Nucleus accumbens (tissue), 56 donors: ENCODE measurements around the gene PLEK.

Source experiments
- DNase-seq, 56 donors: peaks; one replicate each; lab custom pipeline; 2025; lab: John Stamatoyannopoulos, UW

The PLEK gene

GRCh38 chr2:68412127-68412819 lies 47.2 kb downstream of the PLEK start:
- DNase-seq: no peak

GRCh38 chr2:68413466-68413865 lies 48.4 kb downstream of the PLEK start:
- DNase-seq: no peak

GRCh38 chr2:68414452-68414851 lies 49.4 kb downstream of the PLEK start:
- no peak for DNase-seq

GRCh38 chr2:68414876-68415275 lies 49.8 kb downstream of the PLEK start:
- no peak for DNase-seq

- DNase-seq: no peak
Observed at GRCh38 chr2:68415521-68415920, 50.4 kb downstream of the PLEK start.

- DNase-seq: no peak
Observed at GRCh38 chr2:68416081-68416675, 51.1 kb downstream of the PLEK start.

DNA sequence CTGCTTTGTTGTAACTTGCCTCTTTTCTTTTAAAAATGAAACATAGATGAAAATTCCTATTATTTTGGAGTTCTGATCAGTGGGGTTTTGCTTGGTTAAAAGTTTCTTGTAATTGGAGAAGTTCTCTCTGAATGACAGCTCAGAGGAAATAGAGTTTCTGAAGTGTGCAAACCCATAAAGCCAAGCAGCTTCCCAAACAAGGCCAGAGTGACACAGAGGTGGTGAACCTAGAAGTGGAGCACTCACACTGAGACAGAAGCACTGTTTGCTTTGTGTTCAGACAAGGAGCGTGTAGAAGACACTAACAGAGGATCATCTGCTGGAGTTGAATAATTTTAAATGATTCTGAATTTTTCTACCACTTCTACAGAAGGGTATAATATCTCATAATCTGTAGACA lies 52.8 kb downstream of the PLEK start:
- DNase-seq: no peak

DNA sequence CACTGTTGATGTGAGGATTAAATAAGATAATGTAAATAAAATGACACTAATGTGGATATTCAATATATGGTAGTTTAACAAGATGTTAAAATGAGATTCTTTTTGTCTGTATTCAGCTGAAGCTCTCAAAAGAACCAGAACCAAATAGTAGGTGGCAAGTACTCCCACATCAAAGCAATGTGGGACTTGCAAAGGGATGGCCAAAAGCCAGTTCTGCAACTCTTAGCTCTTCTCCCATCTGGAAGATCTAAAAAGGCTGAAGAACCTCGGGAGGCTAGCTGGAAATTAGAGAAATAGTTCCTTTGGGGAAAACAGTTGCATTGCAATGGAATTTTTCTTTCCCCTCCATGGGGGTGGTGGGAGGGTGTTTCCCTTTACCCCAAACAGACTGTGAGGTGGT lies 53.3 kb downstream of the PLEK start:
- no peak for DNase-seq

DNA sequence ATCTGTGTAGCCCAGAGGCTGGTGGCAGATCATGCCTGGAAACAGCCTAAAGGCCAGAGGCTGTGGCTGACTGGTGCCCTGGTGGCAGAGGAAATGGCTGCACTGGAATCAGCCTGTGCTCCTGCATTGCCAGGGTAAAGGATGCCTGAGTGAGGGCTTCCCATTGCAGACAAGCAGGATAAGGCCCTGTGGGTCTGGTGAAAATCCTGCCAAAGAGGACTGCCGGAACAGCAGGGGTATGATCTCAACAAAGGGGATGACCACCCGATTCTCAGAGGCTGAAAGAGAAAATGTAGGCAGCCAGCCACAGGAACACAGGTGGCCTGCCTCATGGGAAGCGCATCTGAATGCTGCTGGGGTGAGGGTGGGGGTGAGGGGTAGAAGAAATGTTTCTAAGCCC lies 53.8 kb downstream of the PLEK start:
- DNase-seq: no peak

GRCh38 chr2:68420254-68420910 lies 55.3 kb downstream of the PLEK start:
- no peak for DNase-seq

DNA sequence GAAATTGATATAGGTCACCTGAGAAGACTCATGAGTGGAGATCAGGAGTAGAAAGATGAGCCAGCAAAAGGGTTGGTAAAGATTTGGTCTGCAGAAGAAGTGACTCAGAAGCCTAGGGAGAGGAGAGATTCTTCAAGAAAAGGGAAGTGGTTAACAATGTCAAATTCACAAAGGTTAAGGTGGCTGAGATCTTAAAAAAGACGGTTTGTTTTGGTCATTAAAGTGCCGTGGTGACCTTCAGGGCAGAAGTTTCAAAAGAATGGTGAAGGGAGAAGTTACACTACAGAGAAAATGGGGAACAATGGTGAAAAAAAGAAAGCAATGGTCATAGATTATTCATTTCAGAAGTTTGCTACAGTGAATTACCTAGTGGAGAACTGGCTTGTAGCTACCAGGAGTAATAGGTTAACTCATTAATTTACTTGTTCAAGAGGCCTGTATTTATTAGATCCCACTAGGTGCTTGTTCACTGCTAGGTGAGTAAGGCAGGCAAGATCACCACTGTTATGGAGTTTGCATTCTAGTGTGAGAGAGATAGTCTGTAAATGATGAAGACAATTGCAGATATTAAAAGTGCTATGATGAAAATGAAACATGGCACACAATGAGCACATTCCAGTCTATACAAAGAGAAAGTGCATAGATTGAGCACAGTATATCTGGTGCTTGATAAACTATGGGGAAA lies 59.0 kb downstream of the PLEK start:
- DNase-seq: no peak

GRCh38 chr2:68425503-68425902 lies 60.4 kb downstream of the PLEK start:
- DNase-seq: no peak

DNA sequence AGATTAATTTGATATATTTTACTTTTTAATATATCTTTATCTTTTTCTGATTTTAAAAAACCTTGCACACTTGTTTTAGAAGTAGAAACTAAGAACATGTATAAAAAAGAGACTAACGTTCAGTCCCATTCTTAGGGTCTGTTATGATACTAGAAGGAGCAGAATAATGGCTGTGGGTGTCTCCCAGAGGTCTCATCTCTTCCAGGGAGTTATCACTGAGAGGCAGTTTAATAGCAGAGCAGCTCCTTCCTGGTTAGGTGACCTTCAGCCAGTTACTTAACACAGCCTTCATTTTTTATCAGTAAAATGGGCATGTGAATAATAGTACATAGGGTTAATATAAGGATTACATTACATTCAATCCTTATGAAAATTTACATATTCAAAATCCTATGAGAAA lies 61.4 kb downstream of the PLEK start:
- no peak for DNase-seq

- no peak for DNase-seq
Observed at GRCh38 chr2:68426848-68427579, 61.9 kb downstream of the PLEK start.

DNA sequence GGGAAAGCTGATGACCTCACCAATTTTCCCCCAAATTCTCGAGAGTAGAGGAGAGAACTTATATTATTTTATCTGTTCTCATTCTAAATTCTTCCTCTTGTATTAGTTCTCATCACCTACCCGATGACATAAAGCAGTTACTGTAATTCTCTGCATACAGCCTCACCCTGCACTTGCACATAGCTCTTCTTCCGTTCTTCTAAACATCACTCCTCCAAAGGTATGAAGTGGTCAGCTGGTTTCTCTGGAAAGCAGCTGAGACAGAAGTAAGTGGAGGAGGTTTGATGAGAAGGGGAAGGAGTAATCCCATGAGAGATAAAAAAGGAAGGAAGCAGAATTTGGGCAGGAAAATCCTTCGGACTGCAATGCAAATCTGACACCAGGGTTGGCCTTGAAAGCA lies 63.0 kb downstream of the PLEK start:
- DNase-seq: no peak

DNA sequence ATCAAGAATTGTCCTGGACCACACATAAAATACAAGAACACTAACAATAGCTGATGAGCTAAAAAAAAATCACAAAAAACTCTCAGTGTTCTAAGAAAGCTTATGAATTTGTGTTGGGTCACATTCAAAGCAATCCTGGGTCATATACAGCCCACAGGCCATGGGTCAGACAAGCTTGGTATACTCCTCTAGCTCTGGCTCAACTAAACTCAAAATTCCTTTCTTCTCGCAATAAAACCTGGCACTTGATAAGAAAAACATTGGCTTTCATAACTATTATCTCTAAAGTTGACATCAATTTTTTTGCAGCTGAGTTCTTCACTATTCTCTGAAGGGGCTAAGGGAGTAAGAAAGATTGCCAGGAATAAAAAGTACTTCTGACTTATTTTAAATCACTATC lies 63.7 kb downstream of the PLEK start:
- no peak for DNase-seq

- no peak for DNase-seq
Observed at GRCh38 chr2:68429311-68429826, 64.3 kb downstream of the PLEK start.

DNA sequence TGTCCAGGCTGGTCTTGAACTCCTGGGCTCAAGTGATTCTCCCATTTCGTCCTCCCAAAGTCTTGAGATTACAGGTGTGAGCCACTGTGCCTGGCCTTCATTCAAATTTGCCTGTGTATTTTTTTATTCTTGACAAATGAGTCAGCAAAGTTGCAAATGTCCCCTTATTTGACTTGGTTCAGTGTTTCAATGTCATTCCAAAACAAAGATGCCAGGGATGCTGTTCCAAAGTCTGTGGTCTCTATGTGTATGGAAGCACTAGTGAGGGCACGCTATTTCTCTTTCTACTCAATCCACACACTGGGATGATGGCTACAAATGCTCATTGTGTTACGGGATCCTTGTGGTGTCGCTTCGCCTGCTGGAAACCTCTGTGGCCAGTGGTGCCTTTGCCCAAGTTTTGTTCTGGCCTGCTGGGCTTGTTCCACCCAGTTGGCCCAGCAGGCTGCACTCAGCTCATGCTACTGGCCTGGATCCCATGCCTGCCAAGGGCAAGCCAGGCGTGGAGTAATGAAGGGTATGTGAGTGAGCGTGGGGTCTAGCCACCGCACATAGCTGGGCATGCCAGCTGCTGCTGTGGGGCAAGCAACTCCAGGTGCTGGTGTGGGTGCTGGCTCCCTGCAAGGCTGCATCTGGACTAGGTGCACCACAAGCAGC lies 66.4 kb downstream of the PLEK start:
- no peak for DNase-seq

DNA sequence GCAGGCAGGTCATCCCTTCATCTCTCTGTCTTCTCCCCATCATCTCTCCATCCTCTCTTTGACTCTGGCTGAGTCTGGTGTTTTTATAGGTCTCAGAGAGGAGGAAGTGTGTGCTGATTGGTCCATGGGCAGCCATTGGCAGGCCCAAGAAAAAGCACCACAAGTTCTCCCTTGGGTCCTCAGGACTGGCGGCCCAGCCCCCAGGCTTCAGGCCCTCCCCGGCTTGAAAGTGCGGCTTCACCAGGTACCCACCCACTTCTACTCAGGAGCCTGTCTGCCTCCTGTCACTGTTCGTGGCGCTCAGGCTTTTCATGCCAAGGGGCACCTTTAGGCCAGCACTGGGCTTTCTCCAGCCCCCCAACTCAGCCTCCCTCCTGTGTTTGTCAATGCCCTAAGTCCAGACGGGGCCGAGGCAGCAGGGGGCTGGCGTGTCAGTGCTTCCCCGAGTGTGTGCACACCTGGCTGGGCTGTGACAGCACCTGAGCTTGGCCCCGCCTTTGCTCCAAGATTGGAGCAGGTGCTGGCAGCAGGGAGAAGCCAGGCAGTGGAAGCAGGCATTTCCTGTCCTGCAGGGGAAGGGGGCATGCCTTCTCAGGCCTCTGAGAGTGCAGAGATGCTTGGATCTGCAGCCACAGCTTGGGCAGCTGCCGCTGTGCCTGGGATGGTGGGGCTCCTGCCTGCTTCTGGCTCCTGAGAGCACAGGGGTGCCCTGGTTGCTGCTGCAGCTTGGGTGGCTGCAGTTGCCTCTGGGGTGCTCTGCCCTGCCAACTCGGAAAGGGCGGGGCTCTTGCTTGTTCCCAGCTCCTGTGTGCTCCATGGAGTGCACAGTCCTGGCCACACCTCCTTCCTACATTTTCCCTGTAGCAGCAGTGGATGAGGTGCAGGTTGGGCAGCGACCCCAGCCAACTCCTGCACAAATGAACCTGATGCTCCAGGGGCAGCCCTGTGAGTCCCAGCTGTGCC lies 67.9 kb downstream of the PLEK start:
- DNase-seq: no peak
